GM18907 (cell line): ENCODE results near the gene NDC80.
"Not testable (repeated sequence)": the region's sequence is repeated elsewhere in the genome, so short reads cannot be mapped to it uniquely, and the experiment has no call there.

Experiments used
- ATAC-seq: cut with Tn5 transposase; IDR thresholded peaks from one replicate; pipeline ENCODE4 v1.9.1; 2021; ENCODE audit warnings: mild to moderate bottlenecking, moderate library complexity; ENCODE audit not compliant: unreplicated experiment

The NDC80 gene

GRCh38 chr18:2571200-2572170 lies at the start of gene NDC80, which contains the start of gene METTL4:
TSS of gene NDC80 (plus strand) at chr18:2571557. CDS start at chr18:2572986, 1,429 bp downstream.
TSS of gene METTL4 (minus strand) at chr18:2571505. CDS start at chr18:2567216, 4,289 bp downstream.
- peak; percentile 80 for ATAC-seq

GRCh38 chr18:2522112-2522511 lies 49.2 kb upstream of the NDC80 start:
- ATAC-seq = peak; percentile 62

- ATAC-seq = not testable (repeated sequence)
Measured at GRCh38 chr18:2524794-2525198, 46.6 kb upstream of the NDC80 start.

GRCh38 chr18:2526329-2526728 lies 45.0 kb upstream of the NDC80 start:
- no peak for ATAC-seq

- no peak for ATAC-seq
Measured at GRCh38 chr18:2529154-2529553, 42.2 kb upstream of the NDC80 start.

GRCh38 chr18:2531751-2532150 lies 39.6 kb upstream of the NDC80 start:
- ATAC-seq = no peak

GRCh38 chr18:2532797-2533196 lies 38.6 kb upstream of the NDC80 start:
- no peak for ATAC-seq

- peak; percentile 65 for ATAC-seq
Measured at GRCh38 chr18:2534906-2535305, 36.5 kb upstream of the NDC80 start.

GRCh38 chr18:2535419-2535910 lies 35.9 kb upstream of the NDC80 start:
- ATAC-seq = peak; percentile 53

GRCh38 chr18:2536063-2536462 lies 35.3 kb upstream of the NDC80 start:
- no peak for ATAC-seq

GRCh38 chr18:2536493-2536892 lies 34.9 kb upstream of the NDC80 start:
- no peak for ATAC-seq

GRCh38 chr18:2537296-2537695 lies 34.1 kb upstream of the NDC80 start:
- no peak for ATAC-seq

- ATAC-seq = no peak
Measured at GRCh38 chr18:2538236-2538635, 33.1 kb upstream of the NDC80 start.

GRCh38 chr18:2538844-2539243 lies 32.5 kb upstream of the NDC80 start:
- no peak for ATAC-seq

GRCh38 chr18:2540575-2540974 lies 30.8 kb upstream of the NDC80 start:
- ATAC-seq = no peak

- peak; percentile 71 for ATAC-seq
Measured at GRCh38 chr18:2541925-2542563, 29.3 kb upstream of the NDC80 start.

- no peak for ATAC-seq
Measured at GRCh38 chr18:2545155-2545554, 26.2 kb upstream of the NDC80 start.

- ATAC-seq = peak; percentile 61
Measured at GRCh38 chr18:2547477-2548087, 23.8 kb upstream of the NDC80 start.

- no peak for ATAC-seq
Measured at GRCh38 chr18:2549462-2549861, 21.9 kb upstream of the NDC80 start.

GRCh38 chr18:2551425-2551824 lies 19.9 kb upstream of the NDC80 start:
- ATAC-seq = no peak

- no peak for ATAC-seq
Measured at GRCh38 chr18:2554696-2555095, 16.7 kb upstream of the NDC80 start.
